ENCODE measurements around the gene VPS29.
"Not testable (repeated sequence)": the region's sequence is repeated elsewhere in the genome, so short reads cannot be mapped to it uniquely, and the experiment has no call there.

DNA sequence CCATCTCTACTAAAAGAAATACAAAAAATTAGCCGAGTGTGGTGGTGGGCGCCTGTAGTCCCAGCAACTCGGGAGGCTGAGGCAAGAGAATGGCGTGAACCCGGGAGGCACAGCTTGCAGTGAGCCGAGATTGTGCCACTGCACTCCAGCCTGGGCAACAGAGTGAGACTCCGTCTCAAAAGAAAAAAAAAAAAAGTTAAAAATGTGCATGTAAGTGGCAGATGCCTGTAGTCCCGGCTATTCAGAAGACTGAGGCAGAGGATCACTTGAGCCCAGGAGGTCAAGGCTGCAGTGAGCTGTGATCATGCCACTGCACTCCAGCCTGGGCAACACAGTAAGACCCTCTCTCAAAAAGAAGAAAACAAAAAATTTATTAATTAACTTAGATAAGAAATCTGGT lies 16.1 kb upstream of the VPS29 start:
- TF ChIP-seq JUN (CRISPR knock-in tag; IDR thresholded peaks at IDR 0.05), result not testable (repeated sequence)
- TF ChIP-seq, protein P1, sequence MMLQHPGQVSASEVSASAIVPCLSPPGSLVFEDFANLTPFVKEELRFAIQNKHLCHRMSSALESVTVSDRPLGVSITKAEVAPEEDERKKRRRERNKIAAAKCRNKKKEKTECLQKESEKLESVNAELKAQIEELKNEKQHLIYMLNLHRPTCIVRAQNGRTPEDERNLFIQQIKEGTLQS (CRISPR knock-in tag; conservative IDR thresholded peaks at IDR 0.05), result not testable (repeated sequence)

Measured in WTC11 (cell line).